Measurements from ENCODE around the gene LHFPL4.

DNA sequence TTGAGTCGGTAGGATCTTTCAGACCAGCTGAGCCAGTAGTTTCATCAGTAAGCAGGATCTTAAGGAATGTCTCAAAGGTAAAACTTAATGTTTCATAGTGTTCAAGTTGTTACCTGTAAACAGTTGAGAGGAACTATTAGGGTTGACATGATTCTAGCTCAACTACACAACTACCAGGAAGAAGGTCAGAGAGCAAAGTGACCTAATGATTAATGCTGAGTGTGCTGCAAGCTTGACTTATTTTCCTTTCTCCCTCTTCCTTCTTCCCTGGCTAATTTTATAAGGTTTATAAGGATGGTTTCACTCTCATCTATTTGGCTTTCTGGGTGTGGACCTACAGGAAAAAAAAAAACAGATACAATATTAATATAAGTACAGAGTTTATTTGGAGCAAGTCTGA lies 30.2 kb upstream of the LHFPL4 start:
- TF ChIP-seq KAT7 (CRISPR knock-in tag; IDR thresholded peaks at IDR 0.05; ENCODE audit: borderline replicate concordance) (no peak), NR2C2 (CRISPR knock-in tag; IDR thresholded peaks at IDR 0.05) (no peak), NR2C2 (tag; IDR thresholded peaks at IDR 0.05) (no peak)

All from K562 (cell line).